SK-N-SH (cell line): ENCODE results near the gene AMT. TPM values are rescaled to one million over a fixed set of nuclear protein-coding genes. Genes with fewer than 3 reads are reported as not detected.

Source experiments
- CTCF ChIA-PET: fragments of 300-600, 350-600 bp; formaldehyde crosslinking; extraction: SDS; loops from one replicate; lab custom pipeline; 2021; lab: Yijun Ruan, JAX
- POLR2A ChIA-PET: fragments of 350-600 bp; sonication (Branson Sonifier 250); formaldehyde crosslinking; extraction: SDS; loops from one replicate; lab custom pipeline; 2020; ENCODE audit warnings: antibody characterized with exemption, inconsistent platforms; lab: Yijun Ruan, JAX
- DNase-seq: peaks from one replicate; pipeline ENCODE4 v3.0.0; 2012
- H2AFZ ChIP-seq: fragments of 200-600 bp; sonication (generic); 2 replicates; pipeline ENCODE4 v1.8.1; 2016; ENCODE audit warnings: antibody characterized with exemption, mild to moderate bottlenecking, low read depth
- H3F3A ChIP-seq: fragments of 200-600 bp; sonication (generic); replicated peaks from 2 replicates; pipeline ENCODE3; 2016; ENCODE audit warnings: antibody characterized with exemption, mild to moderate bottlenecking; ENCODE audit not compliant: insufficient read depth
- H3K27ac ChIP-seq, 2 experiments: fragments of 200-500 bp in 1 of 2; fragments of 200-600 bp in 1 of 2; sonication (Bioruptor generic) in 1 of 2; sonication (generic), shearing (Covaris generic) in 1 of 2; 2 replicates each; pipeline versions ENCODE4 v1.5.1 to v1.6.1; 2014 to 2016; ENCODE audit warnings: low read depth in 2 of 2, inconsistent platforms in 1 of 2, low read length in 1 of 2, mild to moderate bottlenecking in 1 of 2, mixed read lengths in 1 of 2
- H3K27me3 ChIP-seq: fragments of 200-600 bp; sonication (generic), shearing (Covaris generic); 2 replicates; pipeline ENCODE4 v1.6.1; 2016; ENCODE audit warnings: mixed run types; ENCODE audit not compliant: insufficient read depth
- H3K36me3 ChIP-seq, 2 experiments: fragments of 200-500 bp in 1 of 2; fragments of 200-600 bp in 1 of 2; sonication (Bioruptor generic) in 1 of 2; sonication (generic) in 1 of 2; replicated peaks in 1 of 2; 2 replicates each; pipeline versions ENCODE3 to v1.5.1; 2014 to 2016; ENCODE audit warnings: low read length in 1 of 2, mild to moderate bottlenecking in 1 of 2; ENCODE audit not compliant: insufficient read depth in 2 of 2, control insufficient read depth in 1 of 2
- H3K4me1 ChIP-seq, 2 experiments: fragments of 200-500 bp in 1 of 2; fragments of 200-600 bp in 1 of 2; sonication (Bioruptor generic) in 1 of 2; sonication (generic), shearing (Covaris generic) in 1 of 2; 2 replicates each; pipeline versions ENCODE4 v1.5.1 to v1.6.1; 2014 to 2016; ENCODE audit warnings: low read depth in 1 of 2, low read length in 1 of 2, mixed run types in 1 of 2; ENCODE audit not compliant: insufficient read depth in 2 of 2, control insufficient read depth in 1 of 2
- H3K4me2 ChIP-seq: fragments of 200-600 bp; sonication (generic), shearing (Covaris generic); 2 replicates; pipeline ENCODE4 v1.6.1; 2017; ENCODE audit warnings: mixed run types
- H3K4me3 ChIP-seq, 2 experiments: fragments of 200-500 bp in 1 of 2; fragments of 200-600 bp in 1 of 2; sonication (Bioruptor generic) in 1 of 2; sonication (generic), shearing (Covaris generic) in 1 of 2; 2 replicates each; pipeline versions ENCODE4 v1.5.1 to v1.8.1; 2014 to 2016; ENCODE audit warnings: low read depth in 2 of 2, inconsistent platforms in 1 of 2, low read length in 1 of 2, mild to moderate bottlenecking in 1 of 2, mixed read lengths in 1 of 2, moderate library complexity in 1 of 2
- H3K79me2 ChIP-seq: fragments of 200-600 bp; sonication (generic); 2 replicates; pipeline ENCODE4 v1.8.1; 2017; ENCODE audit warnings: mild to moderate bottlenecking; ENCODE audit not compliant: insufficient read depth
- H3K9ac ChIP-seq: fragments of 200-600 bp; sonication (generic); 2 replicates; pipeline ENCODE4 v1.6.1; 2017; ENCODE audit warnings: mixed run types
- H3K9me2 ChIP-seq: fragments of 200-600 bp; sonication (generic); 2 replicates; pipeline ENCODE4 v1.6.1; 2017; ENCODE audit warnings: mixed run types
- H3K9me3 ChIP-seq: fragments of 200-600 bp; sonication (generic); 2 replicates; pipeline ENCODE4 v1.6.1; 2017; ENCODE audit warnings: mixed run types, mild to moderate bottlenecking, moderate library complexity
- H4K20me1 ChIP-seq: fragments of 200-600 bp; sonication (generic); 2 replicates; pipeline ENCODE4 v1.6.1; 2017; ENCODE audit warnings: mild to moderate bottlenecking, mixed run types; ENCODE audit not compliant: insufficient read depth
- CHD2 ChIP-seq: fragments of 150-350 bp; IDR thresholded peaks from 2 replicates; pipeline ENCODE4 v1.6.1; 2018; ENCODE audit warnings: low read length; ENCODE audit not compliant: partially characterized antibody
- CTCF ChIP-seq: fragments of 200-600 bp; sonication (generic); IDR thresholded peaks from 2 replicates; pipeline ENCODE4 v1.6.1; 2017; ENCODE audit warnings: antibody characterized with exemption, mild to moderate bottlenecking, moderate library complexity
- ELF1 ChIP-seq: IDR thresholded peaks from 2 replicates; pipeline ENCODE4 v1.4.0; 2012
- EP300 ChIP-seq, 2 experiments: IDR thresholded peaks; 2 replicates each; pipeline versions ENCODE4 v1.4.0 to v1.6.1; 2012; ENCODE audit warnings: borderline replicate concordance in 1 of 2, low read depth in 1 of 2, low read length in 1 of 2
- FOSL2 ChIP-seq: IDR thresholded peaks from 2 replicates; pipeline ENCODE4 v1.4.0; 2012; ENCODE audit warnings: low read depth, mild to moderate bottlenecking, moderate library complexity, borderline replicate concordance
- FOXJ3 ChIP-seq: sonication (generic); formaldehyde crosslinking; IDR thresholded peaks from 2 replicates; pipeline ENCODE4 v1.5.1; 2020; ENCODE audit warnings: mild to moderate bottlenecking, missing genetic modification reagents
- IRF3 ChIP-seq: fragments of 150-350 bp; IDR thresholded peaks from 2 replicates; pipeline ENCODE4 v1.6.1; 2016; ENCODE audit warnings: mild to moderate bottlenecking, low read depth, low read length
- MEF2A ChIP-seq: IDR thresholded peaks from 2 replicates; pipeline ENCODE4 v1.4.0; 2012; ENCODE audit warnings: low read depth, borderline replicate concordance
- MXI1 ChIP-seq: IDR thresholded peaks from 2 replicates; pipeline ENCODE4 v1.6.1; 2012; ENCODE audit warnings: mild to moderate bottlenecking, low read depth, low read length, improper control_type of control experiment
- PBX3 ChIP-seq: IDR thresholded peaks from 2 replicates; pipeline ENCODE4; 2012
- RCOR1 ChIP-seq: fragments of 150-350 bp; IDR thresholded peaks from 2 replicates; pipeline ENCODE4 v1.6.1; 2017; ENCODE audit warnings: antibody characterized with exemption, low read length
- RFX5 ChIP-seq: IDR thresholded peaks from 2 replicates; pipeline ENCODE4 v1.6.1; 2012; ENCODE audit warnings: mild to moderate bottlenecking, improper control_type of control experiment, low read length
- RXRA ChIP-seq: IDR thresholded peaks from 2 replicates; pipeline ENCODE4 v1.4.0; 2012; ENCODE audit warnings: low read depth, mild to moderate bottlenecking, borderline replicate concordance
- TAF1 ChIP-seq: IDR thresholded peaks from 2 replicates; pipeline ENCODE4 v1.6.1; 2012; ENCODE audit warnings: low read depth, mild to moderate bottlenecking, low read length, moderate library complexity, borderline replicate concordance
- TCF12 ChIP-seq: IDR thresholded peaks from 2 replicates; pipeline ENCODE4 v1.4.0; 2012
- TEAD4 ChIP-seq: IDR thresholded peaks from 2 replicates; pipeline ENCODE4 v1.4.0; 2012; ENCODE audit warnings: mild to moderate bottlenecking, borderline replicate concordance; ENCODE audit not compliant: insufficient read depth
- USF1 ChIP-seq: IDR thresholded peaks from 2 replicates; pipeline ENCODE4 v1.4.0; 2012; ENCODE audit warnings: low read depth, borderline replicate concordance
- YY1 ChIP-seq: IDR thresholded peaks from 2 replicates; pipeline ENCODE4 v1.4.0; 2012; ENCODE audit warnings: low read depth, mild to moderate bottlenecking
- ZBTB33 ChIP-seq: IDR thresholded peaks from 2 replicates; pipeline ENCODE4 v1.4.0; 2012; ENCODE audit warnings: low read depth, borderline replicate concordance
- WGBS: methylation state at CpG from one replicate; pipeline ENCODE4 v1.1.6; 2017; ENCODE audit warnings: low lambda C conversion rate; 5-methylcytosine and 5-hydroxymethylcytosine counted together
- polyA plus RNA-seq, 3 experiments: library from polyadenylated mRNA; depleted of rRNA; stranded (reverse); fragments of >200 nt; gene quantifications; 2 replicates each; pipeline ENCODE4 v1.2.3, GENCODE V29; 2012

The AMT gene
- polyA plus RNA-seq, 1 of the 3 experiments (the other 2 are of a cell fraction): 17.6 TPM

GRCh38 chr3:49460188-49460890, 38.1 kb upstream of the AMT start:
- Histone ChIP-seq H3K9ac (no peak overlapping the region), H3K4me1 (peaks cover 2 to 8% of the 10 kb centered on the region in 2 experiments; a peak in 2 of 4 replicates), H3K27ac (no peak overlapping the region), H3F3A (no peaks in the 10 kb centered on the region), H3K27me3 (no peaks in the 10 kb centered on the region), H4K20me1 (no peaks in the 10 kb centered on the region), H3K4me3 (no peak overlapping the region)
- TF ChIP-seq USF1 (no peak), PBX3 (no peak), RFX5 (no peak), ELF1 (no peak), FOXJ3 (CRISPR knock-in tag) (no peak), RXRA (no peak), IRF3 (no peak), YY1 (no peak), CTCF (no peak), MXI1 (no peak), TEAD4 (no peak), TCF12 (no peak), ZBTB33 (no peak), EP300 (IDR thresholded peaks at IDR 0.05; ENCODE audit: borderline replicate concordance in 1 of 2, low read depth in 1 of 2, low read length in 1 of 2) (no peak), MEF2A (no peak), FOSL2 (no peak), CHD2 (no peak), TAF1 (no peak), RCOR1 (no peak)
- TF ChIP-seq, all 33 proteins: peak for 0
- H3K36me3 ChIP-seq: no peaks in the 10 kb centered on the region
- no peak overlapping the region for H2AFZ ChIP-seq
- DNase-seq: no peak
- no peaks in the 10 kb centered on the region for H3K9me3 ChIP-seq
- H3K9me2 ChIP-seq: no peaks in the 10 kb centered on the region
- H3K79me2 ChIP-seq: no peaks in the 10 kb centered on the region
- WGBS: 95% methylated on average over 2 of the region's 2 CpGs
- CTCF ChIA-PET: interaction anchor here (1.1 to 5.1 kb wide), 3 partner anchors 9 to 472 kb away, joined by 3 to 39 read pairs (median 4); no protein-coding TSS in a partner anchor
- H3K4me2 ChIP-seq: no peak overlapping the region
- POLR2A ChIA-PET: no interaction called here
